Measurements from ENCODE around the gene CAMTA1. TPM values are rescaled to one million over a fixed set of nuclear protein-coding genes. Genes with fewer than 3 reads are reported as not detected.

The CAMTA1 gene
- total and polyA plus RNA-seq, 4 donors: 18.0 to 93.5 (median 35.8) TPM

- peak; percentile 27 for TF ChIP-seq REST (IDR thresholded peaks at IDR 0.05)
These were observed 422.8 kb downstream of the CAMTA1 start (continued) for GRCh38 chr1:7207875-7208646.

- Histone ChIP-seq H3K36me3 (ENCODE audit: control insufficient read depth in 4 of 4, insufficient read depth in 3 of 4, low read depth in 1 of 4, low read length in 3 of 4) (no peaks in the 10 kb centered on the region), H3K27ac (ENCODE audit: low read depth in 1 of 2, low read length in 2 of 2) (no peak overlapping the region), H3K4me1 (ENCODE audit: control insufficient read depth in 4 of 4, insufficient read depth in 4 of 4, low read length in 3 of 4) (no peaks in the 10 kb centered on the region), H3K27me3 (ENCODE audit: control insufficient read depth in 4 of 4, insufficient read depth in 4 of 4, low read length in 3 of 4) (no peaks in the 10 kb centered on the region), H3K9ac (ENCODE audit: low read depth in 1 of 2, low read length in 2 of 2) (no peak overlapping the region), H3K9me3 (ENCODE audit: control insufficient read depth in 4 of 4, low read length in 3 of 4) (no peaks in the 10 kb centered on the region), H3K4me3 (ENCODE audit: low read depth in 1 of 3, low read length in 3 of 3) (no peak overlapping the region)
- no peak for TF ChIP-seq HNF4A (conservative IDR thresholded peaks at IDR 0.05)
- TF ChIP-seq ZBTB33 (IDR thresholded peaks at IDR 0.05): no peak
- TF ChIP-seq TAF1 (conservative IDR thresholded peaks at IDR 0.05): no peak
- TF ChIP-seq CTCF (IDR thresholded peaks at IDR 0.05; ENCODE audit: low read depth, low read length, missing input control): no peak
- no peak for TF ChIP-seq ATF3 (IDR thresholded peaks at IDR 0.05)
- no peak for TF ChIP-seq FOXA2 (IDR thresholded peaks at IDR 0.05)
- no peak for TF ChIP-seq SP1 (IDR thresholded peaks at IDR 0.05)
- no peak for TF ChIP-seq GABPA (IDR thresholded peaks at IDR 0.05 in 1 of 2, conservative IDR thresholded peaks at IDR 0.05 in 1 of 2)
- no peak for TF ChIP-seq YY1 (IDR thresholded peaks at IDR 0.05)
- TF ChIP-seq RAD21 (IDR thresholded peaks at IDR 0.05): no peak
- TF ChIP-seq HNF4G (IDR thresholded peaks at IDR 0.05): no peak
- TF ChIP-seq FOXA1 (IDR thresholded peaks at IDR 0.05): no peak
- TF ChIP-seq JUND (IDR thresholded peaks at IDR 0.05): no peak
- no peak for TF ChIP-seq REST (IDR thresholded peaks at IDR 0.05)
- no peak for DNase-seq (ENCODE audit: low spot score)
- WGBS: 85% methylated on average over 7 of the region's 7 CpGs
These were observed 423.5 kb downstream of the CAMTA1 start for GRCh38 chr1:7208647-7209180.

Data from liver (tissue), 9 donors.